HG02943 (cell line): ENCODE measurements around the gene RBMS2.

Experiments used
- ATAC-seq: cut with Tn5 transposase; IDR thresholded peaks from one replicate; pipeline ENCODE4 v1.9.1; 2021; ENCODE audit warnings: mild to moderate bottlenecking, low read depth, moderate library complexity; ENCODE audit not compliant: unreplicated experiment

The RBMS2 gene

DNA sequence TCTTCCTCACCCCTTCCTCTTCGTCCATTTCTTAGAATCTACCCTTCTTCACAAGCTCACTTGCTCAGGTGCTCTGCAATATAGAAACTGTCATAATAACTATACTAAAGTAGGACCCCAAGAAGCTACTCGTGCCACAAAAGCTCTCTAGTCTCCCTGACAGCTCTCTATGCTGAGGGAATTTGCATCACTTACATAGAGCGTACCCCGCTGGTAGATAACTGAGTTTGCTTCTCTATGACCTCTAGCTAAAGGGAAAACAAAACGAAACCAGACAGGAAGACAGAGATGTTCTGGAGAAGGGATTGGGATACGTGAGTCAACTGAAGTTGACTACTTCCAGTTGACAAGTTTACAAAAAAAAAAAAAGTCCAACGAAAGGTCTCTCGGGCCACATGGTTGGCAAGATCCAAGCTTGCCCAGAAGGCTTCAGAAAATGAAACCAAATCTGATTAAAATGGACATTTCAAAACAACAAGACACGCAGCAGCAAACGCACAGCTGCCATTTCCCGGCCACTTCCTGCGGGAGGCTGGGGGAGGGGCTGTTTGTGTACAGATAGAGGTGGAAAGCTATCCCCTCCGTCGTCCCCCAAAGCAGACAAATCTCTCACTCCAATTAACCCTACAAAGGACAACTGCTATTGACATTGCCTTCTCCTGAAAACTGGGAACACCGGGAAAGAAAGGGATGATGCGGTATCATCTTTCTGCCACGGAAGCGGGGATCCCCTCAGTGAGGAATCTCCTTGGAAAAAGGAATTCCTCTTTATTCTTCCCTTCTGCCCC is 107.2 kb downstream of the RBMS2 start:
- no peak for ATAC-seq

DNA sequence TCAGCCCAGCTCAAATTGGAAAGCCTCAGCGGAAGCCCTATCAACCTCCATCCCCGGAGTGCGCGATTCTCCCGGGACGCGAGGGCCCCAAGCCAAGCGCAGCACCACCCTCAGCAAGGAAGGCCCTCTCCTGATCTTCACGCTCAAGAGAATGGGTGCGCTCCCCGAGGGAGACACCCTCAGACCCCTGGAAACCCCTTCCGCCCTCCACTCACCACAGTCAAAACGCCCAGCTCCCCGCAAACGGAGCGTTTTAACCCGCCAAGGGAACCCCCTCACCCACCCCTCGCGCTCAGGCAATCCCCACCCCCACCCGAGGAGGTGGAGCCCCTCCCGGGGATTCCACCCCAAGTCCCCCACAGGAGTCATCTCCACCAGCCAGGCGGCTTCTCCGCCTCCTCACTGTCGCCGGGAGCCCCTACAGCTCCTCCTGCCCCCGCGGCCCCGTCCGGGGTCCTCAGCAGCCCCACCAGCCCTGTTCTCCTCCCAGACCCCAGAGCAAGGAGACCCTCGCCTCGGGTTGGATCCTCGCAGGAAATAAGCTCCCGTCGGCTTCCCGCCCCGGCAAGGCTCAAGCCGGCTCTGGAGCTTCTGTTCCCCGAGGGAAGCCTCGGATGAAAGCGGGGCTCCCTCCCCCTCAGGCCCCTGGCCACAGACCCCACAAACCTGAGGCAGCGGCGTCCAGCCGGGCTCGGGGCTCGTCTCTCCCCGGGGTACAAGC is 108.0 kb downstream of the RBMS2 start:
- no peak for ATAC-seq

DNA sequence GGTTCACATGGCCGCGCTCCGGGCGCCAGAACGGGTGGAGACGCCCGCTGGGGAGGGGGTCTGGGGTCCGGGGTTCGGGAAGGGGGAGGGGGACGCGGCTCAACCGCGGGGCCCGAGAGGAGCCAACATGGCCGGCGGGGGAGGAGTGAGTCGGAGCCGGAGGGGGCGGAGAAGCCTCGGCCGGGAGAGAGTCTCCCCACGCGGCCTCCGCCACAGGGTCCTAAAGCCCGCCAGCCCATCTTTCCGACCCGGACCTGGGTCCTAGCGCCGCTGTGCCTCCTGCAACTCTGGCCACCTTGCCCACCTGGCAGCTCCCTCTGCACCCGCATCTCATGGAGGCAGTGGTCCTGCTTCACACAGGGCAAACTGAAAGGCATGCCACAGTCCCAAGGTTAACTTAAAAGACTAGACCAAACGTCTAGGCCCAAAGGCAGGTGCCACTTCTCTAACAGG is 108.6 kb downstream of the RBMS2 start, which contains the start of gene BAZ2A:
TSS of gene BAZ2A (minus strand) at position 147 of the 453 bp plus-strand sequence. CDS start 12,796 bp downstream, outside the sequence.
- peak; percentile 59 for ATAC-seq

DNA sequence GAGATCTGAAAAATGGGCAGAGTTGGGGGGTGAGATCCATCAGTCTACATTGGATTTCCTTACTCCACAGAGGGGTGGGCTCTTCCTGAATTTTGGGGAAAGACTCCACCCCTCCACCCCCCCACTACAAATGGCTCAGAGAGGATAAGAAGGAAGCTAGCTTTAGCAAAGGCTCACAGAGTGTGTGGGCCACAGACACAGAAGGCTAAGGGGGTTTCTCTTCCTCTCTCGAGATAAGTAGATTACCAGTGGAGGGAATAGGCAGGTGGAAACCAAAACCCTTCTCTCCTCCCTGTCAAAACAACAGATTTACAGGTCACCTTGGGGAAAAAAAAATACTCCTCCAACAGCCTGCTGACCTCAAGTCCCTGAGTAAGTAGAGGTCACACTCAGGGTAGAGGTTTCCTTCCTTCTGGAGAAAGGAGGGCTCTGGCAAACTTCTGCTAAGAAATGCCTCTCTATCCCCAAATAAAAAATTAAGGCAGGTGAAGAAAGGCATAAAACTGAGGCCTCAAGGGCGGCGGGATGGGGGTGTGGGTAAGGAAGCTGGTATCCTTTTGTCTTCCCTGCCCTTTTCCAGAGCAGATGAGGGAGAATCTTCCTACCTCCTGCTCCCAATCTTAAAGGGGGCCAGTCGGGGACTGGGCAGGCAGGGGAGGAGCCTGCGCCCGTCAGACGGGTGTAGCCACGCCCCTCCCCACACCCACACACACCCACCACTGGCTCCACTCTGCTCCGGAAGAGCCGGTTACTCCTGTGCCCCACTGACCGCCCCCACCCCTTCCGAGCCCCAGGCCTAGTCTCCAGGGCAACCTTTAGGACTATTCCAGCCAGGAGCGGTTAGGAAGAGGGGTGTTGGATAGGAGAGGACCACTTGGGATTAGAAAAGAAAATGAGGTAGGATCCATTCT is 110.4 kb downstream of the RBMS2 start:
- no peak for ATAC-seq

DNA sequence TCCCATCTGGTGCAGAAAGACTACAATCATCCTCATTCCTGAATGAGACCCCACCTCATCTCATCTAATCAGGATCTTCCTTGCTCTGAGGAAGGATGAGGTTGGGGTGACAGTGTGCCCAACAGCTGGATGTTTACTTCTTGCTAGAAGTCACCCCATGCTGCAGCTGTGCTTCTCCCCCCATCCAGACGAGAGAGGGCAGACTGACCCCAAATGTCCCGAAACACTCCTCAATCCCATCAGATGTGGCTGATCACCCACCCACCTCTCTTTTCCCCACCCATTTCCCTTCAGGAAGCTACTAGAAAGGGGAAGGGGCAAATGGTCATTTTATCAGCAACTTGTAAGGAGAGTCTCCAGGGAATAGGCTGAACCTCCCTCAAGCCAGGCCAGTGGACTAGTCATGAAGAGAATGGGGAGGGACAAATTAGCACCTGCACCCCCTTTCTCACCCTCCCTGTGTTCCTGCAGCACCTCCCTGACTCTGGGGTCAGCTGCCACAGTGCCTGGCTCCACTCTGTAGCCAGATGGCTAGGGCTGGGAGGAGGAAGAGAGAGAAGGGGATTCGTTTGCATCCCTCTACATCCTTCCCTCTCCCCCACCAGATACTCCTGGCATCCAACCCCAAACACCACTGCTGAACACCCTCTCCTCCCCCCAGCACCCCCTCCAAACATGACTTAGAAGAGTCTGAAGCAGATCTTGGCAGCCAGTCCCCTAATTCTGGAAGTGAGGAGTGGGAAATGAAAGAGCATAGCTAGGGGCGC is 111.3 kb downstream of the RBMS2 start:
- no peak for ATAC-seq

DNA sequence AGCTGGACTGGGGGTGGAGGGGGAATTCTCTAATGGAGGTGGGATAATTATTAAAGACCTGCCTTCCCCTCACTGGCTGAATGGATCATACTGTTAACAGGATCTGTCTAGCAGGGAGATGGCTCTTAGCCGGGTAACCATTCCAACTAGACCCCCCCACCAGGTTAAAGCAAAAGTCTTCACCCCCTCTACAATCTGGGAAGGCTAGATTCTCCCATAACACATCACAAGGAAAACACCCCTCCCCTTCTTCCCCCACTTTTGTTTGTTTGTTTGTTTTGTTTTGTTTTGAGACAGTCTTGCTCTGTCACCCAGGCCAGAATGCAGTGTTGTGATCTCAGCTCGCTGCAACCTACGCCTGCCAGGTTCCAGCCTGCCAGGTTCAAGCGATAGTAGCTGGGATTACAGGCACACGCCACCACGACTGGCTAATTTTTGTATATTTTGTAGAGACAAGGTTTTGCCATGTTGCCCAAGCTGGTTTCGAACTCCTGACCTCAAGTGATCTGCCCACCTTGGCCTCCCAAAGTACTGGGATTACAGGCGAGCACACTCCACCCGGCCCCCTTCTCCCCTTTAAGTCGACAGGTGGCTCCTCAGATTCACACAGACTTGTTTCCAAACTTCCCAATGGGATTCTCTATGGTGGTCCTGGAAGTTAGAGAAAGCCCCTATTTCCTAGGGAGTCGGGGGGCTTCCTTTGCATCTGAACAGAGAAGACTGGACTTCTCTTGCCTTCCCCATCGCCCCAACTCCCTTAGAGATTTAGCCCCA is 112.0 kb downstream of the RBMS2 start:
- no peak for ATAC-seq

DNA sequence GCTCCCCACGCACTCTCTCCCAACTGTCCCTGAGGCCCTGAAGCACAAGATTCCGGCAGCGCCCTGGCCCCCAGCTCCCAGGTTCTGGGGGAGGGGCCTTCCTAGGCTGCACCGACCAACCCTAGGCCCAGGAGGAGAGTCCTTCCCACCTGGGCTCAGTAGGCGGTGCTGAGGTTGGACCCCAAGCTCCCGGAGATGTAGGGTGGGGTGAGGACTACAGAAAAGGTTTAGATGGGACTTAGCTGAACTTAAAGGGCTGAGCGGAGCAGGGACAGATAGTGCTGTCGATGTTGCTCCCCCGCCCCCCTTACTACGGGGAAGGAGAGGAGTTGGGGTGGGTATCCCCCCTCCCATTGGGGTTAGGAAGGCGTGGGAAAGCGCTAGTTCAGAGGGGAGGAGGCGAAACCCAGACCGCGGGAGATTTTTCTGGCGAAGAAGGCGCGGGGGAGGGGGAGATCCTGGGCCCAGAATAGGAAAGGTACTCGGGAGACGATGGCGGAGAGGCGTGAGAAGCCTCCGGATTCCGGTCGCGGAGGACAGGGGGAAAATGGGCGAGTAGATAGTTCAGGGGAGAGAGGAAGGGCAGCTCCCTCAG is 112.7 kb downstream of the RBMS2 start:
- ATAC-seq: no peak

DNA sequence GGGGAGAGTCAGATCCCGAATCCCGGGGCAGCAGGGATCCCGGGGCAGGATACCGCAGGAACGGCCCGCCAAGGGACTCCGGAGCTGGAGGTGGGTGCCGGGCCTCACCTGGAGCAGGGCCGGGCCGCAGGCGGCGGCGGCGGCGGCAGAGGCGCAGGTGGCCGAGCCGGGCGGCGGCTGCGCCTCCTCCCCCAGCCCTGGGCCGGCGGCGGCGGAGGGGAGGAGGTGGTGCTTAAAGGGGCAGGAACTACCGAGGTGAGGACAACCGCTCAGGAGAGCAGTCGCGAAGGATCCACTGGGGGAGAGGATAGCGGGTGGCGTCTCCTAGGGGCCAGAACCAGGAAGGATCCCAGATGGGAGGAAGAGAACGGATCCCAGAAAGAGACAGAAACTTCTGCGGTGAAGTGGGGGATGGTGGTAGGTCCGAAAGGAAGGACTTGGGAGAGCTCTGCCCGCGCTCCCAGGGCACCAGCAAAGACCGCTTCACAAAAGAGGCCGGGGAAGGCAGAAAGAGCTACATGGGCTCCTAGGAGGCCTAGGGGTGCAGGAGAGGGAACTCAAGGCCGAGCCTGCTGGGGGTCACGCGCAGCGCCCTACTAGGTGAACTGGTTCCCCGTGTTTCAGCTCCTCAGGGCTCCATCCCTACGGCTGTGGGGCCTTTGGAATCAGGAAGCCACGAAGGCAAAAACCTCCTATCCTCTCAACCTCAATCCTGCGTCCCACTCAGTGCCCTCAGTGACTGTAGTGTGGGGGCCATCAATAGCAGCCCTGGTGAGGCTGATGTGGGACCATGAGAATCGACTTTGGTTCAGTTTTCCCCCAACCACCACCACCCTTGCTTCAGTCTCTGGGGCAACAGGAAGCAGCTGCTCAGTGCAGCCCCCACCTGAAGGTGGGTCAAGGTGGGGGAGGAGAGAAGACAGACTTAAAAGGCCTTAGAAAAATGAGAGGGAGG is 113.5 kb downstream of the RBMS2 start:
- no peak for ATAC-seq

DNA sequence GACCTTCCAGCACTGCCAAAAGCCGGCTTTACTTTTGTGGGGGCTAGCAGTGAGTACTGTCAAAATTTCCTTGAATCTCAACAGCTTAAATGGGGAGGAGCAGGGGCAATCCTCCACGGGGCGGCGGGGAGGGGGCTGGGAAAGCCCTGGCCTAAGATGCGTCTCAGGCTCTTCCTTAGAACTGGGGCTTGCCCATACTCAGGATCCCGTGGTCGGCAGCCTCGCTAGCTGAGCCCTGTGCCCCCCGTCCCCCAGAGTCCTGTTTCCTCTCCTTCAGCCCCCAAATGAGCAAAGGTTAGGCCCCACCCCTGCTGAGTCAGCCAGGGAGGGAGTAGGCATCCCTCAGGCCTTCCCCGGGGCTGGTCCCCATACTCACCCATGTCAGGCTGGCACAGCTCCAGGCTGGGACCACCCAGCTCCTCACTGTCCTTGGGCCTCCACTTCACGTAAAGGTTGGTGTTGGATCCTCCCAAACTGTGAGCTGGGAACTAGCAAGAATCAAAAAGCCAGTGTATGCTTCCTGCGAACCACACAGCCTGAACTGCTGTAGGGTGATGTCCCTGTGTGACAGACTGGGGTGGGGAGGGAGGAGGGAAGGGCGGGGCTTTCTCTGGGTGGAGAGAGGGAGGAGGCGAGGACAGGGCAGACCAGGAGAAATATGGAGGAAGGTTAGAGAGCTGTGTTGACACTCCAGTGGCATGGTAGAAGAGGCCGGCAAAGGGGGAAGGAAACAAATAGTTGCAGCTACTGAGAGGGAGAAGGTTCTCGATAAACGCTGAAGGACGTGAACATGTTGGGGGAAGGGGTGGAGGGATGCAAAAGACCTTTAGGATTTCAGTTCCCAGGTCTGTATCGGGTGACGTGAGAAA is 114.4 kb downstream of the RBMS2 start:
- peak; percentile 47 for ATAC-seq

DNA sequence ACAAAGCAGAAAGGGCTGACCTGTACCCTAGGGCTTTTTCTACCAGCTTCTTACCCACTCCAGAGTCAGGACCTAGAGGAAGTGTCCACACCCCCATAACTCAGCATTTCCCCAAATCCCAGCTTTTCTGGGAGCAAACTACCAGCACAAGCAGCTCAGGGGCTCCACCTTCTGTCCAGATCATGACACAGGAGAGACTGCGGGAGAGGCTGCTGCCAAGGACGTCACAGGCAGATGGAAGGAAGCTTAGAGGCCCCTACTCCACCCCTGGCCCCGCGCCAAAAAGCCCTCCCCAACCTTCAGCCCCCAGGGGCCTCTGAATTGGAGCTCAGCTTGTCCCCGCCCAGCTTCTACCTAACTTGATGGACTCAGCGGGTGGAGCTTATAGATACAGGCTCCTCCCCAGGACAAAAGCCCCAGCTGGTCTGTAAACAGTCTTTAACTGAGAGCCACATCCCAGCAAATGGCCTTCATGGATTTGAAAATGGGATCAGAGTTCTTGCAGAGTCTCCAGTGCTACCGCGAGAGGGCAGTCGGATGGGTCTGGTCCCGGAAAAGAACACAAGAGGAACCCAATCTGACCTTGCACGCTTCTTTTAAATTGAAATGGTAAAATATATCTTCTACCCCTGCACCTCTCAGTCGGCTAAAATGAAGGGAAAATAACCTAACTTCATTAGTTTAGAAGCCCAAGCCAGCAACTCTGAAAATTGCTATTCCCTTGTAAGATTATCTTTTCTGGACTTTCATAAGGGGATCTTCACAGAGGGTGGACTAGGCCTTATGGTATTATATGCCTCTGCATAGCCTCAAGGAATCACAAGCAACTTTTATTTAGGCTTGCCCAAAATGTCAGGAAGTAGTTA is 115.3 kb downstream of the RBMS2 start:
- ATAC-seq: peak; percentile 56

DNA sequence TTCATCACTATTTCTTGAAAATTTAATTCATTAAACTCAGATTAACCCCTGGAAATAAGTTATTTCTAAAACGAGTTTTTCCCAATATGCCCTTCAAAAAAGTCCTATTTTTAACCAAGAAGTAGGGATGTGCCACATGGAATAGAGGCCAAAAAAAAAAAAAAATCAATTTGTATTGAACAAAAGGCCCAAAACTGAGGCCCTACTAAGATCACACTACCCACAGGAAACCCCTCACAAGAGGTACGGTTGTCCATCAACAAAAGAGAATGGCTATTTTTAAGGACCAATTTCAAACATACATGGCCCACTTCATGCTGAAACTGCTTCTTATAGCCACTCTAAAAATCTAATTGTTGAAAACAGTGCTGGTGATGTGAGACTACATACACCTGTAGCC is 116.0 kb downstream of the RBMS2 start:
- no peak for ATAC-seq

DNA sequence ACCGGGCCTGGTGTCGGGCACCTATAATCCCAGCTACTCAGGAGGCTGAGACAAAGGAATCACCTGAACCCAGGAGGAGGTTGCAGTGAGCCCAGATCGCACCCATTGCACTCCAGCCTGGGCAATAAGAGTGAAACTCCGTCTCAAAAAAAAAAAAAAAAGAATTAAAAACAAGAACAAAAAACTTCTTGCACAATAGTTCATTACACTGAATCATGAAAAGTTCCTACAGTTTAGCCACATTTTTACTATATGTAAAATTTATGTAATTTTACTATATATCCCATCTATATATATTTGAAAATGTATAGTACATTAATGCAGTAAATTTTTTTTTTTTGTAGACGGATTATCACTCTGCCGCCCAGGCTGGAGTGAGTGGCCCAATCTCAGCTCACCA is 119.6 kb downstream of the RBMS2 start:
- no peak for ATAC-seq

DNA sequence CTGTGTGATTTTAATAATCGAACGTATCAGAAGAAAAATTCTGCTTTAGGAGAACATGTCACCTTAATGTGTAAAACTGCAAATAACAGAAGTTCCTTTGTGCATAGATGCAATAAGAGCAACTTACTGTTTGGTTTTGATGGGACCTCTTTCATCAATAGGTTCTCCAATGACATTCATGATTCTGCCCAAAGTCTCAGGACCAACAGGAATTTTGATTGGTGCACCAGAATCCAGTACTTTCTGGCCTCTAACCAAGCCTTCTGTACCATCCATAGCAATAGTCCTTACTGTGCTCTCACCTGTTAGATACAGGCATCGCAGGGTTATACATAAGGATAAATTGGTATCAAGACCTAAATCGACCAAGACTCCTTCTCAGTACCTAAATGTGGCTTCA is 123.0 kb downstream of the RBMS2 start:
- ATAC-seq: no peak

DNA sequence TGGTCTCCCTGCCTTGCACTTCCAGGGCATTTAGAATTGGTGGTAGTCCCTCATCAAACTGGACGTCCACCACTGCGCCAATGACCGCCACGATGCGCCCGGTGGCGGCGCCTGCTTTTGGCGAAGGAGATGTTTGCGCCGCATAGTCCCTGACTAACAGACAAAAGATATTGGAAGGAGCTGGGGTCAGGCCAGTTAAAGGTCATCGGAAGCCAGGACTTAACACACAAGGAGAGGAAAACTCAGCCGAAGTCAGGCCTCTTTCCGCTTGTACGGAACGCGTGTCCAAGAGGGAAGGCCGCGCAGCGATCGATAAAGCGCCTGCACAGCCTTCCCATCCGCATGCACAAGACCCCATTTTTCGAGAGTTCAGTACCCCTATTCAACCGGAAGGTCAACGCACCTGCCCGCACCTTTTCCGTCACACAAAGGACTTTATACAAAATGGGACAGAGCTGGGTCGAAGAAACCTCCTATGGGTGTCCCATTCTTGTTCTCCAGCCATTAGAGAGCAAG is 123.6 kb downstream of the RBMS2 start:
- ATAC-seq: no peak
